Activated T-helper 1 cell treated with Interleukin-2 at 50 U/mL for 16 hours (primary cell): ENCODE measurements around the gene SGF29.
"Not testable (repeated sequence)": the region's sequence is repeated elsewhere in the genome, so short reads cannot be mapped to it uniquely, and the experiment has no call there.

ENCODE experiments used
- DNase-seq: peaks from one replicate; pipeline ENCODE4 v3.0.0-alpha.2; 2020; ENCODE audit warnings: low read depth

SGF29 gene

GRCh38 chr16:28612359-28613280 lies 58.9 kb downstream of the SGF29 start:
- not testable (repeated sequence) for DNase-seq

GRCh38 chr16:28613912-28614311 lies 60.2 kb downstream of the SGF29 start:
- not testable (repeated sequence) for DNase-seq

- DNase-seq, result not testable (repeated sequence)
Observed at GRCh38 chr16:28614561-28614960, 60.8 kb downstream of the SGF29 start.

- DNase-seq, result not testable (repeated sequence)
Observed at GRCh38 chr16:28615486-28616223, 61.9 kb downstream of the SGF29 start.

GRCh38 chr16:28616224-28616577 lies 62.5 kb downstream of the SGF29 start:
- not testable (repeated sequence) for DNase-seq

GRCh38 chr16:28616636-28617035 lies 62.9 kb downstream of the SGF29 start:
- no peak for DNase-seq

GRCh38 chr16:28617874-28618273 lies 64.2 kb downstream of the SGF29 start:
- no peak for DNase-seq

- not testable (repeated sequence) for DNase-seq
Observed at GRCh38 chr16:28620316-28620715, 66.6 kb downstream of the SGF29 start.

DNA sequence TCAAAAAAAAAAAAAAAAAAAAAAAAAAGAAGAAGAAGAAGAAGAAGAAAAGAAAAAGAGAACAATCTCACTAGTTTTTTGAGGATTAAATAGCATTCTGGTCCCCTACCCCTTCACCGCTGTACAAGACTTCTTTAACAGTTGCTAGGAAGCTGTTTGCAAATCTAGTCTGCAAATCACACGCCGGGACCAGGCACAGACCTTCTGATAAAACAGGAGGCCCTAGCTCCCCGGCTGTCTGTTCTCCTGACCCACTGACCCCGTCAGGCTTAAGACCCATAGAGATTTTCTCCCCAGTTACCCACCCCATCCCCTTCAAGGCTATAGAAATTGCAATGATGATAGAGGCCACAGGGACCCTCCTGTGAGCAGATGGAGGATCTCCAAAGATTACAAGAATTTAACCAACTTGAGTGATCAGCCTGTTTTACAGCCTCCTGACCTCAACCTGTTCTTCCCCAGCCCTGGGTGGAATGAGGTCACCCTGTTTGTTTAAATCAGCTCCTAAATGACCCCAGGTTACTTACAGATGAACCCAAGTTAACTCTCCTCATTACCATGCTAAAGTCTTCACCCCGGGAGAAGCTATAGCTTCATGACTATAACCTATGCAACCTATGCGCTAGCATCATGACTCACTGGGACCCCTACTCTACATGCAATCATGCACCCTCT lies 67.9 kb downstream of the SGF29 start:
- DNase-seq, result no peak

GRCh38 chr16:28622532-28623171 lies 68.9 kb downstream of the SGF29 start:
- DNase-seq, result not testable (repeated sequence)

DNA sequence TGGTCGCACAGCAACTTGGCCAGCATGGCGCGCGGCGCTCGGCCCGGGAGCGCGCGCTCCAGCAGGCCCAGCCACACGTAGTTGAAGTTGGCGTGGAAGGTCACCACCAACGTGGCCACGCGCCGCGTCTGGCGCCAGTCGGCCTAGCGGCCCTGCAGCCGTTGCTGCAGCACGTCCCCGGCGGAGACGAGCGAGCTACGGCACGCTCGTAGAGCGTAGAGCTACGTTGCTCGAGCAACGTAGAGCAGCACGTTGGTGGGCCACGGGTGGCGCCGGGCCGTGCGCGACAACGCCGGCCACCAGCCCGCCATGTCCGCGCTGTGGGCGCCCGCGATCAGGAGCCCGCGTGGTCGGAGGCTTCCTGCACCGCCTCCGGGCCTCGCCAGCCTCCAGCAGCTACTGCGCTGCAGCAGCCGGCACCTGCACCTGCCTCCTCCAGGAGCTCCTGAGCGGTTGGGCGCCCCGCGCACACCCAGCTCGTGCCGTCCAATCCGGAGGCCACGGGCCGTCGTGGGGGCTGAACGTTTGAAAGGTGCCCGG lies 69.5 kb downstream of the SGF29 start:
- peak; percentile 54 for DNase-seq

GRCh38 chr16:28630905-28631304 lies 77.2 kb downstream of the SGF29 start:
- DNase-seq, result not testable (repeated sequence)

GRCh38 chr16:28636093-28636823 lies 82.5 kb downstream of the SGF29 start:
- not testable (repeated sequence) for DNase-seq

- not testable (repeated sequence) for DNase-seq
Observed at GRCh38 chr16:28637765-28638164, 84.0 kb downstream of the SGF29 start, which contains the start of gene NPIPB8. NPIPB8 (plus strand) TSS chr16:28638065; CDS start chr16:28638361, 296 bp downstream.

GRCh38 chr16:28638359-28638758 lies 84.6 kb downstream of the SGF29 start:
- not testable (repeated sequence) for DNase-seq

DNA sequence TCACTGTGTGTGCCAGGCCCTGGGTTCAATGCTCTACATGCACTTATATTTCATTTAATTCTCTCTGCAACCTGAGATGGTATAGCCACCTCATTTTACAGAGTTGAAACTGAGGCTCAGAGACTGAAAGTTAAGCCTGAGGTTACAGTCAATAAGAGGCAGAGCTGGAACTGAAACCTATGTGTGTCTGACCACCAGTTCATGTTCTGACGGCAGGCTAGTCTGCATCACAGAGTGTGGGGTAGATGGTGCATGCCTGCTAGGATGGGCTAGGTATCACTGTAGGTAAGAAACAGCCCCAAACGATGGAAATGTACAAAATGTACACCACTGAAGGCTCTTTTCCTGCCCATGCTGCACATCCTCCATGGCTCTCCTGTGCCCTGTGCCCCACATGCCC lies 86.2 kb downstream of the SGF29 start:
- not testable (repeated sequence) for DNase-seq
